ENCODE measurements around the gene KRT27. TPM values are rescaled to one million over a fixed set of nuclear protein-coding genes. Genes with fewer than 3 reads are reported as not detected.

Gene KRT27
- total and polyA plus RNA-seq, 9 of the 15 experiments (the other 6 are each of a cell fraction or from before 2014, with no cell fraction given): 0.10 TPM; not detected in 8

- TF ChIP-seq SNRNP70 (optimal IDR thresholded peaks at IDR 0.05; ENCODE audit: low read depth, low read length): no peak
- no peak for TF ChIP-seq ZFX (CRISPR knock-in tag; IDR thresholded peaks at IDR 0.05)
- TF ChIP-seq ETS2 (tag; IDR thresholded peaks at IDR 0.05; ENCODE audit: borderline replicate concordance, poor library complexity, severe bottlenecking): no peak
- TF ChIP-seq, protein P1, sequence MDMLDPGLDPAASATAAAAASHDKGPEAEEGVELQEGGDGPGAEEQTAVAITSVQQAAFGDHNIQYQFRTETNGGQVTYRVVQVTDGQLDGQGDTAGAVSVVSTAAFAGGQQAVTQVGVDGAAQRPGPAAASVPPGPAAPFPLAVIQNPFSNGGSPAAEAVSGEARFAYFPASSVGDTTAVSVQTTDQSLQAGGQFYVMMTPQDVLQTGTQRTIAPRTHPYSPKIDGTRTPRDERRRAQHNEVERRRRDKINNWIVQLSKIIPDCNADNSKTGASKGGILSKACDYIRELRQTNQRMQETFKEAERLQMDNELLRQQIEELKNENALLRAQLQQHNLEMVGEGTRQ (CRISPR knock-in tag; IDR thresholded peaks at IDR 0.05): no peak
- no peak for TF ChIP-seq BCOR (IDR thresholded peaks at IDR 0.05)
- no peak for TF ChIP-seq NFE2L1 (tag; IDR thresholded peaks at IDR 0.05; ENCODE audit: borderline replicate concordance, low read depth)
- no peak for TF ChIP-seq SLC30A9 (CRISPR knock-in tag; IDR thresholded peaks at IDR 0.05)
- TF ChIP-seq, protein P2, sequence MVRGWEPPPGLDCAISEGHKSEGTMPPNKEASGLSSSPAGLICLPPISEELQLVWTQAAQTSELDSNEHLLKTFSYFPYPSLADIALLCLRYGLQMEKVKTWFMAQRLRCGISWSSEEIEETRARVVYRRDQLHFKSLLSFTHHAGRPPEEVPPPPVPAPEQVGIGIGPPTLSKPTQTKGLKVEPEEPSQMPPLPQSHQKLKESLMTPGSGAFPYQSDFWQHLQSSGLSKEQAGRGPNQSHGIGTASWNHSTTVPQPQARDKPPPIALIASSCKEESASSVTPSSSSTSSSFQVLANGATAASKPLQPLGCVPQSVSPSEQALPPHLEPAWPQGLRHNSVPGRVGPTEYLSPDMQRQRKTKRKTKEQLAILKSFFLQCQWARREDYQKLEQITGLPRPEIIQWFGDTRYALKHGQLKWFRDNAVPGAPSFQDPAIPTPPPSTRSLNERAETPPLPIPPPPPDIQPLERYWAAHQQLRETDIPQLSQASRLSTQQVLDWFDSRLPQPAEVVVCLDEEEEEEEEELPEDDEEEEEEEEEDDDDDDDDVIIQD (CRISPR knock-in tag; IDR thresholded peaks at IDR 0.05): no peak
- TF ChIP-seq KAT8 (IDR thresholded peaks at IDR 0.05; ENCODE audit: low read depth): no peak
- TF ChIP-seq CHD2 (IDR thresholded peaks at IDR 0.05; ENCODE audit: low read depth, low read length): no peak
- no peak for TF ChIP-seq CBFA2T3 (IDR thresholded peaks at IDR 0.05)
- H2AFZ ChIP-seq (ENCODE audit: low read depth, low read length): no peak overlapping the region
- in situ Hi-C loops (cut with MboI) (no loop called here), intact Hi-C loops (cut with micrococcal nuclease) (no loop called here)
- H3K4me3 ChIP-seq: no peak overlapping the region
- no peaks in the 10 kb centered on the region for H3K79me2 ChIP-seq (ENCODE audit: control insufficient read depth, insufficient read depth, low read length)
- no peaks in the 10 kb centered on the region for H3K9me1 ChIP-seq (ENCODE audit: control insufficient read depth, insufficient read depth, low read length)
- BruUV-seq (replicated peaks): no TSS peak
- ChIA-PET POLR2A (interaction anchor here (0.6 kb wide), 1 partner anchor 390 kb away, joined by 3 read pairs; no protein-coding TSS in a partner anchor), CTCF (ENCODE audit: low intra/inter-chr PET ratio) (no interaction called here)
- H3K27me3 ChIP-seq (ENCODE audit: control insufficient read depth in 2 of 2, insufficient read depth in 2 of 2, low read length in 2 of 2): peaks cover 25 to 41% of the 10 kb centered on the region in 2 experiments
- H3K27ac ChIP-seq (ENCODE audit: extremely low read depth, low read depth, low read length): no peak overlapping the region
- no peak overlapping the region for H3K9ac ChIP-seq (ENCODE audit: insufficient read depth in 1 of 2, low read depth in 2 of 2, low read length in 2 of 2)
- no peak for DNase-seq (ENCODE audit: extremely low read depth in 1 of 4, low spot score in 3 of 4)
- no peak for FAIRE-seq
- no peaks in the 10 kb centered on the region for H3K36me3 ChIP-seq (ENCODE audit: control insufficient read depth, insufficient read depth, low read length)
- no peak overlapping the region for H3K4me2 ChIP-seq (ENCODE audit: insufficient read depth, low read length)
- H3K9me3 ChIP-seq (replicated peaks; ENCODE audit: control insufficient read depth, insufficient read depth, low read depth, low read length): no peaks in the 10 kb centered on the region
- 3% methylated on average over 10 of the region's 10 CpGs for WGBS (ENCODE audit: insufficient coverage, low coverage, missing lambda C conversion rate)
- no peak for ATAC-seq
- H3K4me1 ChIP-seq (replicated peaks in 1 of 2; ENCODE audit: control insufficient read depth in 2 of 2, insufficient read depth in 2 of 2, low read length in 2 of 2): peaks cover 0 to 5% of the 10 kb centered on the region in 2 experiments; a peak in 1 of 5 replicates
- H4K20me1 ChIP-seq (replicated peaks; ENCODE audit: control insufficient read depth, insufficient read depth, low read length): no peaks in the 10 kb centered on the region
These were observed 12.8 kb upstream of the KRT27 start for GRCh38 chr17:40795019-40795667.

All from K562 (cell line).